Skeletal muscle tissue (tissue), 4 donors: ENCODE results near the gene SOX6. TPM values are rescaled to one million over a fixed set of nuclear protein-coding genes. Genes with fewer than 3 reads are reported as not detected.

Experiments used
- H3K27ac ChIP-seq: one replicate; pipeline ENCODE4 v1.7.0; 2013; ENCODE audit warnings: mild to moderate bottlenecking, low read depth, low read length, inconsistent platforms
- H3K27me3 ChIP-seq, 3 donors: one replicate each; pipeline ENCODE4 v1.7.0; 2013; ENCODE audit warnings: low read length in 3 of 3; ENCODE audit not compliant: control insufficient read depth in 3 of 3, insufficient read depth in 3 of 3
- H3K36me3 ChIP-seq, 3 donors: one replicate each; pipeline ENCODE4 v1.7.0; 2013; ENCODE audit warnings: low read length in 3 of 3; ENCODE audit not compliant: control insufficient read depth in 3 of 3, insufficient read depth in 3 of 3
- H3K4me1 ChIP-seq, 3 donors: one replicate each; pipeline ENCODE4 v1.7.0; 2013; ENCODE audit warnings: low read length in 3 of 3, mild to moderate bottlenecking in 3 of 3; ENCODE audit not compliant: control insufficient read depth in 3 of 3, insufficient read depth in 3 of 3
- H3K4me3 ChIP-seq, 3 donors: one replicate each; pipeline ENCODE4 v1.7.0; 2013; ENCODE audit warnings: low read length in 3 of 3
- H3K9ac ChIP-seq, 3 donors: one replicate each; pipeline ENCODE4 v1.7.0; 2013; ENCODE audit warnings: low read length in 3 of 3, mild to moderate bottlenecking in 3 of 3, moderate library complexity in 2 of 3, low read depth in 1 of 3
- H3K9me3 ChIP-seq, 3 donors: one replicate each; pipeline ENCODE4 v1.7.0; 2013; ENCODE audit warnings: low read length in 3 of 3; ENCODE audit not compliant: control insufficient read depth in 3 of 3
- total RNA-seq: library from RNA; depleted of rRNA; stranded (reverse); fragments of >200 nt; gene quantifications from one replicate; pipeline ENCODE4 v1.2.3, GENCODE V29; 2014
- donor health status: Osteomylitis.

SOX6 gene
- total RNA-seq, 1 donor from 2014 or later, result 50.1 TPM

GRCh38 chr11:16012125-16012751 lies 344.1 kb downstream of the SOX6 start:
- Histone ChIP-seq H3K36me3 (no peaks in the 10 kb centered on the region), H3K27me3 (no peaks in the 10 kb centered on the region), H3K9me3 (no peaks in the 10 kb centered on the region), H3K4me3 (peak overlapping the region in 1 of 3 donors; percentile 1), H3K27ac (peak overlapping the region; percentile 75), H3K4me1 (peaks cover 11 to 31% (median 30%) of the 10 kb centered on the region in 3 donors), H3K9ac (no peak overlapping the region)

GRCh38 chr11:16011396-16011795 lies 344.9 kb downstream of the SOX6 start:
- no peaks in the 10 kb centered on the region for H3K27me3 ChIP-seq
- H3K4me3 ChIP-seq, result no peak overlapping the region
- peaks cover 11 to 31% (median 27%) of the 10 kb centered on the region in 3 donors for H3K4me1 ChIP-seq
- H3K27ac ChIP-seq, result peak overlapping the region; percentile 75
- H3K9me3 ChIP-seq, result no peaks in the 10 kb centered on the region
- no peak overlapping the region for H3K9ac ChIP-seq
- H3K36me3 ChIP-seq, result no peaks in the 10 kb centered on the region

- no peaks in the 10 kb centered on the region for H3K27me3 ChIP-seq
- H3K4me1 ChIP-seq, result peaks cover 9 to 18% (median 16%) of the 10 kb centered on the region in 3 donors
- no peaks in the 10 kb centered on the region for H3K9me3 ChIP-seq
- H3K36me3 ChIP-seq, result no peaks in the 10 kb centered on the region
- no peak overlapping the region for H3K4me3 ChIP-seq
- H3K9ac ChIP-seq, result no peak overlapping the region
- no peak overlapping the region for H3K27ac ChIP-seq
Observed at GRCh38 chr11:16009021-16009420, 347.3 kb downstream of the SOX6 start.

- no peak overlapping the region for H3K4me3 ChIP-seq
- no peak overlapping the region for H3K27ac ChIP-seq
- no peaks in the 10 kb centered on the region for H3K36me3 ChIP-seq
- H3K9me3 ChIP-seq, result no peaks in the 10 kb centered on the region
- H3K9ac ChIP-seq, result no peak overlapping the region
- no peaks in the 10 kb centered on the region for H3K27me3 ChIP-seq
- peaks cover 9 to 20% (median 11%) of the 10 kb centered on the region in 3 donors for H3K4me1 ChIP-seq
Observed at GRCh38 chr11:16007514-16007913, 348.8 kb downstream of the SOX6 start.

- peak overlapping the region; percentile 57 for H3K27ac ChIP-seq
- H3K9me3 ChIP-seq, result no peaks in the 10 kb centered on the region
- H3K4me1 ChIP-seq, result peaks cover 0 to 17% (median 3%) of the 10 kb centered on the region in 3 donors
Observed at GRCh38 chr11:16002942-16003341, 353.4 kb downstream of the SOX6 start.

GRCh38 chr11:16001899-16002426 lies 354.4 kb downstream of the SOX6 start:
- no peak overlapping the region for H3K27ac ChIP-seq
- no peak overlapping the region for H3K9ac ChIP-seq

More at GRCh38 chr11:16002942-16003341, 353.4 kb downstream of the SOX6 start:
- no peak overlapping the region for H3K4me3 ChIP-seq
- no peak overlapping the region for H3K9ac ChIP-seq
- H3K36me3 ChIP-seq, result no peaks in the 10 kb centered on the region
- no peaks in the 10 kb centered on the region for H3K27me3 ChIP-seq

GRCh38 chr11:16001044-16001568 lies 355.2 kb downstream of the SOX6 start:
- Histone ChIP-seq H3K27ac (no peak overlapping the region), H3K36me3 (no peaks in the 10 kb centered on the region), H3K27me3 (no peaks in the 10 kb centered on the region), H3K9ac (no peak overlapping the region), H3K4me3 (no peak overlapping the region), H3K9me3 (no peaks in the 10 kb centered on the region), H3K4me1 (peaks cover 0 to 17% (median 3%) of the 10 kb centered on the region in 3 donors)

More at GRCh38 chr11:16001899-16002426, 354.4 kb downstream of the SOX6 start:
- H3K36me3 ChIP-seq, result no peaks in the 10 kb centered on the region
- H3K27me3 ChIP-seq, result no peaks in the 10 kb centered on the region
- H3K4me3 ChIP-seq, result no peak overlapping the region
- peaks cover 0 to 17% (median 3%) of the 10 kb centered on the region in 3 donors for H3K4me1 ChIP-seq
- no peaks in the 10 kb centered on the region for H3K9me3 ChIP-seq

GRCh38 chr11:16000065-16000464 lies 356.3 kb downstream of the SOX6 start:
- no peaks in the 10 kb centered on the region for H3K36me3 ChIP-seq
- H3K9ac ChIP-seq, result no peak overlapping the region
- H3K4me1 ChIP-seq, result peaks cover 0 to 17% (median 3%) of the 10 kb centered on the region in 3 donors
- H3K27ac ChIP-seq, result no peak overlapping the region
- H3K27me3 ChIP-seq, result no peaks in the 10 kb centered on the region
- no peak overlapping the region for H3K4me3 ChIP-seq
- no peaks in the 10 kb centered on the region for H3K9me3 ChIP-seq

- Histone ChIP-seq H3K9ac (no peak overlapping the region), H3K36me3 (no peaks in the 10 kb centered on the region), H3K4me3 (no peak overlapping the region), H3K27ac (no peak overlapping the region), H3K9me3 (no peaks in the 10 kb centered on the region), H3K27me3 (no peaks in the 10 kb centered on the region), H3K4me1 (peaks cover 7 to 14% (median 9%) of the 10 kb centered on the region in 3 donors)
Observed at GRCh38 chr11:15993345-15993744, 363.0 kb downstream of the SOX6 start.

- H3K9me3 ChIP-seq, result no peaks in the 10 kb centered on the region
- no peaks in the 10 kb centered on the region for H3K36me3 ChIP-seq
- H3K4me3 ChIP-seq, result no peak overlapping the region
- no peaks in the 10 kb centered on the region for H3K27me3 ChIP-seq
- H3K27ac ChIP-seq, result no peak overlapping the region
- no peak overlapping the region for H3K9ac ChIP-seq
- peaks cover 9 to 15% (median 9%) of the 10 kb centered on the region in 3 donors for H3K4me1 ChIP-seq
Observed at GRCh38 chr11:15991215-15991614, 365.1 kb downstream of the SOX6 start.
